WTC11 (cell line): Measurements from ENCODE around the gene TRMT2A. TPM values are rescaled to one million over a fixed set of nuclear protein-coding genes. Genes with fewer than 3 reads are reported as not detected.
A peak's percentile ranks its signal among the peaks of the same experiment; 100 is the strongest.

Experiments used
- ATAC-seq: fragments of 200-7000 bp; cut with Tn5 transposase; 2 replicates; pipeline ENCODE4 v1.10.0; 2021; ENCODE audit warnings: mild to moderate bottlenecking, moderate library complexity
- CTCF ChIA-PET: fragments of 300-600 bp; sonication (Branson Sonifier 250); formaldehyde crosslinking; loops from one replicate; lab custom pipeline; 2021; ENCODE audit warnings: antibody characterized with exemption; lab: Charles Lee
- POLR2A ChIA-PET: fragments of 350-600 bp; sonication (Branson Sonifier 250); formaldehyde crosslinking; loops from one replicate; lab custom pipeline; 2021; ENCODE audit warnings: antibody characterized with exemption; lab: Charles Lee
- DNase-seq: peaks from one replicate; pipeline ENCODE4 v3.0.0; 2021; ENCODE audit warnings: low spot score
- H3K27ac Mint-ChIP-seq: 2 replicates; pipeline ENCODE4 v1.8.0; 2021; ENCODE audit warnings: mixed read lengths
- H3K27me3 Mint-ChIP-seq: 2 replicates; pipeline ENCODE4 v1.8.0; 2021; ENCODE audit warnings: low read depth, mild to moderate bottlenecking, moderate library complexity, mixed read lengths
- H3K36me3 Mint-ChIP-seq: 2 replicates; pipeline ENCODE4 v1.8.0; 2021; ENCODE audit warnings: mixed read lengths
- H3K4me1 Mint-ChIP-seq: 2 replicates; pipeline ENCODE4 v1.8.0; 2022; ENCODE audit warnings: mixed read lengths
- H3K4me3 Mint-ChIP-seq: 2 replicates; pipeline ENCODE4 v1.8.0; 2021; ENCODE audit warnings: mild to moderate bottlenecking, moderate library complexity, mixed read lengths
- H3K9me3 Mint-ChIP-seq: 2 replicates; pipeline ENCODE4 v1.8.0; 2021; ENCODE audit warnings: mixed read lengths
- FOXP1 ChIP-seq: sonication (generic); formaldehyde crosslinking; IDR thresholded peaks from 2 replicates; pipeline ENCODE4 v1.8.0; 2022; ENCODE audit warnings: missing genetic modification reagents, mild to moderate bottlenecking, moderate library complexity, borderline replicate concordance
- GRHL2 ChIP-seq: fragments of 250-450 bp; sonication (Bioruptor Pico); IDR thresholded peaks from 2 replicates; pipeline ENCODE4 v1.8.0; 2022; ENCODE audit warnings: mild to moderate bottlenecking, moderate library complexity; ENCODE audit not compliant: insufficient replicate concordance, severe bottlenecking
- IRF2 ChIP-seq: sonication (generic); formaldehyde crosslinking; IDR thresholded peaks from 2 replicates; pipeline ENCODE4 v1.8.0; 2022; ENCODE audit warnings: low read depth, missing genetic modification reagents, borderline replicate concordance
- MYBL2 ChIP-seq: sonication (generic); formaldehyde crosslinking; IDR thresholded peaks from 2 replicates; pipeline ENCODE4 v1.8.1; 2023; ENCODE audit warnings: mild to moderate bottlenecking, moderate library complexity, missing genetic modification reagents
- SOX15 ChIP-seq: fragments of 250-450 bp; sonication (Bioruptor Pico); IDR thresholded peaks from 2 replicates; pipeline ENCODE4 v1.9.0; 2021; ENCODE audit warnings: mild to moderate bottlenecking
- ZNF121 ChIP-seq: sonication (generic); formaldehyde crosslinking; IDR thresholded peaks from 2 replicates; pipeline ENCODE4 v1.8.0; 2023; ENCODE audit warnings: missing genetic modification reagents
- ZNF138 ChIP-seq: sonication (generic); formaldehyde crosslinking; conservative IDR thresholded peaks from 2 replicates; pipeline ENCODE4 v1.8.1; 2022; ENCODE audit warnings: mild to moderate bottlenecking, moderate library complexity, missing genetic modification reagents
- ZNF317 ChIP-seq: sonication (generic); formaldehyde crosslinking; IDR thresholded peaks from 2 replicates; pipeline ENCODE4 v1.8.1; 2023; ENCODE audit warnings: low read depth, mild to moderate bottlenecking, moderate library complexity, missing genetic modification reagents, borderline replicate concordance
- ZNF671 ChIP-seq: fragments of 250-450 bp; sonication (Bioruptor Pico); IDR thresholded peaks from 2 replicates; pipeline ENCODE4 v1.8.0; 2021; ENCODE audit warnings: mild to moderate bottlenecking
- total RNA-seq: library from RNA; stranded (reverse); gene quantifications from 3 replicates; pipeline ENCODE4 v1.2.3, GENCODE V29; 2021
- TF ChIP-seq, protein P1 (sequence below): sonication (generic); formaldehyde crosslinking; conservative IDR thresholded peaks from 2 replicates; pipeline ENCODE4 v1.8.1; 2022; ENCODE audit warnings: mild to moderate bottlenecking, missing genetic modification reagents
- TF ChIP-seq, protein P2 (sequence below): fragments of 250-450 bp; sonication (Bioruptor Pico); IDR thresholded peaks from 2 replicates; pipeline ENCODE4 v1.9.0; 2021; ENCODE audit warnings: moderate library complexity, mild to moderate bottlenecking, inconsistent platforms, borderline replicate concordance
- TF ChIP-seq, protein P3 (sequence below): fragments of 250-450 bp; sonication (Bioruptor Pico); IDR thresholded peaks from 2 replicates; pipeline ENCODE4 v2.1.2; 2022; ENCODE audit warnings: mild to moderate bottlenecking, moderate library complexity
- TF ChIP-seq, protein P4 (sequence below): fragments of 250-450 bp; sonication (Bioruptor Pico); IDR thresholded peaks from 2 replicates; pipeline ENCODE4 v1.9.0; 2021; ENCODE audit warnings: mild to moderate bottlenecking
- TF ChIP-seq, protein P5 (sequence below): fragments of 250-450 bp; sonication (Bioruptor Pico); IDR thresholded peaks from 2 replicates; pipeline ENCODE4 v1.9.0; 2021; ENCODE audit warnings: mild to moderate bottlenecking, borderline replicate concordance
- TF ChIP-seq, protein P6 (sequence below): sonication (generic); formaldehyde crosslinking; IDR thresholded peaks from 2 replicates; pipeline ENCODE4 v1.8.1; 2022; ENCODE audit warnings: mild to moderate bottlenecking, moderate library complexity, missing genetic modification reagents
- TF ChIP-seq, protein P7 (sequence below): sonication (generic); formaldehyde crosslinking; IDR thresholded peaks from 2 replicates; pipeline ENCODE4 v1.8.1; 2022; ENCODE audit warnings: missing genetic modification reagents, borderline replicate concordance
- TF ChIP-seq, protein P8 (sequence below): sonication (generic); formaldehyde crosslinking; IDR thresholded peaks from 2 replicates; pipeline ENCODE4 v1.8.1; 2022; ENCODE audit warnings: low read depth, mild to moderate bottlenecking, moderate library complexity, missing genetic modification reagents, borderline replicate concordance

TRMT2A gene
- total RNA-seq, 1 experiment from 2014 or later = 68.6 TPM

DNA sequence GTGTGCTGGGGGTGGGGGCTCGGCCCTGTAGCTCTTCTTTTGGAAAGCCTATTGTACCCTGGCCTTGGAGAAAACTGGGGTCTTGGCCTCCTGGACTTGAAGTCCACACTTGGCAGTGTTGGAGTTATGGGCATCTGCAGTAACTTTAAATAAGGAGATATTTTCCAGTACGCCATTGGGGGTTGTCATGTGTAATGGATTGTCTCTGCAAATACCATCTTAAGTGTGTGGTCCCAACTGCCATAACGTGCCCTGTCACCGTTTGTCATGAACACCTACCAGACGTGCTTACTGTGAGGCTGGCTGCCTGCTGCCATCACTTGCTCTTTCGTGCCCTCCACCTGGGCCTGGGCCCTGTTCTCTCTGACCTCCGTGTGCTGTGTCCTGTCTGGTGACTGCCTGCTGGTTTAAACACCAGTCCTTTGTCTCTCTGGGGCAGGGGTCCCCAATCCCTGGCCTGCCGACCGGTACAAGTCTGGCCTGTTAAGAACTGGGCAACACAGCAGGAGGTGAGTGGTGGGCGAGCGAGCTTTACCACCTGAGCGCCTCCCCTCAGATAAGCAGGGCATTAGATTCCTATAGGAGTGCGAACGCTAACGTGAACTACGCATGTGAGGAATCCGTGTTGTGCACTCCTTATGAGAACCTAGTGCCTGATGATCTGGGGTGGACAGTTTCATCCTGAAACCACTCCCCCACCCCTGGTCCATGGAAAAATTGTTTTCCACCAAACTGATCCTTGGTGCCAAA lies 11.0 kb upstream of the TRMT2A start (continued):
- TF ChIP-seq, protein P1, sequence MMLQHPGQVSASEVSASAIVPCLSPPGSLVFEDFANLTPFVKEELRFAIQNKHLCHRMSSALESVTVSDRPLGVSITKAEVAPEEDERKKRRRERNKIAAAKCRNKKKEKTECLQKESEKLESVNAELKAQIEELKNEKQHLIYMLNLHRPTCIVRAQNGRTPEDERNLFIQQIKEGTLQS (CRISPR knock-in tag) = no peak
- TF ChIP-seq, protein P2, sequence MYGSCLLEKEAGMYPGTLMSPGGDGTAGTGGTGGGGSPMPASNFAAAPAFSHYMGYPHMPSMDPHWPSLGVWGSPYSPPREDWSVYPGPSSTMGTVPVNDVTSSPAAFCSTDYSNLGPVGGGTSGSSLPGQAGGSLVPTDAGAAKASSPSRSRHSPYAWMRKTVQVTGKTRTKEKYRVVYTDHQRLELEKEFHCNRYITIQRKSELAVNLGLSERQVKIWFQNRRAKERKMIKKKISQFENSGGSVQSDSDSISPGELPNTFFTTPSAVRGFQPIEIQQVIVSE (CRISPR knock-in tag) = no peak
- TF ChIP-seq, protein P3, sequence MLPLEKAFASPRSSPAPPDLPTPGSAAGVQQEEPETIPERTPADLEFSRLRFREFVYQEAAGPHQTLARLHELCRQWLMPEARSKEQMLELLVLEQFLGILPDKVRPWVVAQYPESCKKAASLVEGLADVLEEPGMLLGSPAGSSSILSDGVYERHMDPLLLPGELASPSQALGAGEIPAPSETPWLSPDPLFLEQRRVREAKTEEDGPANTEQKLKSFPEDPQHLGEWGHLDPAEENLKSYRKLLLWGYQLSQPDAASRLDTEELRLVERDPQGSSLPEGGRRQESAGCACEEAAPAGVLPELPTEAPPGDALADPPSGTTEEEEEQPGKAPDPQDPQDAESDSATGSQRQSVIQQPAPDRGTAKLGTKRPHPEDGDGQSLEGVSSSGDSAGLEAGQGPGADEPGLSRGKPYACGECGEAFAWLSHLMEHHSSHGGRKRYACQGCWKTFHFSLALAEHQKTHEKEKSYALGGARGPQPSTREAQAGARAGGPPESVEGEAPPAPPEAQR = no peak
- TF ChIP-seq SOX15 (CRISPR knock-in tag) = no peak
- TF ChIP-seq ZNF671 (CRISPR knock-in tag) = peak; percentile 47; the same call in 1 of the 2 replicates
- no peak for TF ChIP-seq MYBL2 (CRISPR knock-in tag)
- TF ChIP-seq ZNF121 (CRISPR knock-in tag) = 0 out of 2 replicates have a peak, but pooled peaks have one; percentile 21
- no peak for TF ChIP-seq FOXP1 (CRISPR knock-in tag)
- TF ChIP-seq, protein P4, sequence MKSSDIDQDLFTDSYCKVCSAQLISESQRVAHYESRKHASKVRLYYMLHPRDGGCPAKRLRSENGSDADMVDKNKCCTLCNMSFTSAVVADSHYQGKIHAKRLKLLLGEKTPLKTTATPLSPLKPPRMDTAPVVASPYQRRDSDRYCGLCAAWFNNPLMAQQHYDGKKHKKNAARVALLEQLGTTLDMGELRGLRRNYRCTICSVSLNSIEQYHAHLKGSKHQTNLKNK (CRISPR knock-in tag) = no peak

DNA sequence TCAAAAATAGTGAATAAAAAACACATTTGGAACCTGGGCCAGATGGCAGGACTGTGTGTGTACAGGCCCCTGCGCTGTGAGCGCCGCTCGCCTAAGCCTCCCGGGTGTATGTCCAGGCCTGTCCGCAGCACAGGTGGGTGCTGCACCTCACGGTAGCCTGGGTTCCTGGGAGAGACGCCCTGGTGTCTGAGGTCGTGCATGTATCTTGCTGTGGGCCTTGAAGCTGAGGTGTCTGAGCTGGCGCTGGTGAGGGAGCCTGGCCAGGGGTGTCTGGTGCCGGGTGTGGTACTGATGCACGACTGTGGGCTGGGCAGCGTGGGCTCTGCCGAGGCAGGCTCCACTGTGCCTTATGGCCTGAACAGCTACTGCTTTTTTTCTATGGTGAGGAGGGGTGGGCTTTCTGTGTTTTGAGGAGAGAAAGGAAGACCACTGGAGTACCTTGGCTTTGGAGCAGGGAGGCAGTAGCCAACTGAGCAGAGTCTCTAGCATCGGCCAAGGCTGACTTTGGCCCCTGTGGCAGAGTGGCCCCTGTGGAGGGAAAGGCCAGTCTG lies 10.4 kb upstream of the TRMT2A start:
- no peaks in the 10 kb centered on the region for H3K9me3 Mint-ChIP-seq
- H3K36me3 Mint-ChIP-seq = peaks cover 36% of the 10 kb centered on the region
- no peak for ATAC-seq
- no peaks in the 10 kb centered on the region for H3K4me1 Mint-ChIP-seq
- no peak for TF ChIP-seq ZNF317 (CRISPR knock-in tag)
- TF ChIP-seq, protein P5, sequence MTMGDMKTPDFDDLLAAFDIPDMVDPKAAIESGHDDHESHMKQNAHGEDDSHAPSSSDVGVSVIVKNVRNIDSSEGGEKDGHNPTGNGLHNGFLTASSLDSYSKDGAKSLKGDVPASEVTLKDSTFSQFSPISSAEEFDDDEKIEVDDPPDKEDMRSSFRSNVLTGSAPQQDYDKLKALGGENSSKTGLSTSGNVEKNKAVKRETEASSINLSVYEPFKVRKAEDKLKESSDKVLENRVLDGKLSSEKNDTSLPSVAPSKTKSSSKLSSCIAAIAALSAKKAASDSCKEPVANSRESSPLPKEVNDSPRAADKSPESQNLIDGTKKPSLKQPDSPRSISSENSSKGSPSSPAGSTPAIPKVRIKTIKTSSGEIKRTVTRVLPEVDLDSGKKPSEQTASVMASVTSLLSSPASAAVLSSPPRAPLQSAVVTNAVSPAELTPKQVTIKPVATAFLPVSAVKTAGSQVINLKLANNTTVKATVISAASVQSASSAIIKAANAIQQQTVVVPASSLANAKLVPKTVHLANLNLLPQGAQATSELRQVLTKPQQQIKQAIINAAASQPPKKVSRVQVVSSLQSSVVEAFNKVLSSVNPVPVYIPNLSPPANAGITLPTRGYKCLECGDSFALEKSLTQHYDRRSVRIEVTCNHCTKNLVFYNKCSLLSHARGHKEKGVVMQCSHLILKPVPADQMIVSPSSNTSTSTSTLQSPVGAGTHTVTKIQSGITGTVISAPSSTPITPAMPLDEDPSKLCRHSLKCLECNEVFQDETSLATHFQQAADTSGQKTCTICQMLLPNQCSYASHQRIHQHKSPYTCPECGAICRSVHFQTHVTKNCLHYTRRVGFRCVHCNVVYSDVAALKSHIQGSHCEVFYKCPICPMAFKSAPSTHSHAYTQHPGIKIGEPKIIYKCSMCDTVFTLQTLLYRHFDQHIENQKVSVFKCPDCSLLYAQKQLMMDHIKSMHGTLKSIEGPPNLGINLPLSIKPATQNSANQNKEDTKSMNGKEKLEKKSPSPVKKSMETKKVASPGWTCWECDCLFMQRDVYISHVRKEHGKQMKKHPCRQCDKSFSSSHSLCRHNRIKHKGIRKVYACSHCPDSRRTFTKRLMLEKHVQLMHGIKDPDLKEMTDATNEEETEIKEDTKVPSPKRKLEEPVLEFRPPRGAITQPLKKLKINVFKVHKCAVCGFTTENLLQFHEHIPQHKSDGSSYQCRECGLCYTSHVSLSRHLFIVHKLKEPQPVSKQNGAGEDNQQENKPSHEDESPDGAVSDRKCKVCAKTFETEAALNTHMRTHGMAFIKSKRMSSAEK (CRISPR knock-in tag) = peak; percentile 17; the same call in 1 of the 2 replicates
- no peak for TF ChIP-seq ZNF138
- TF ChIP-seq, all 79 proteins: peak for 1
- no peak for DNase-seq
- ChIA-PET CTCF (no interaction called here), POLR2A (interaction anchor here (0.6 to 1.1 kb wide), 2 partner anchors 48 to 172 kb away, joined by 3 to 6 read pairs; no protein-coding TSS in a partner anchor)
- H3K27ac Mint-ChIP-seq = peak overlapping the region; percentile 86
- H3K4me3 Mint-ChIP-seq = no peak overlapping the region
- no peaks in the 10 kb centered on the region for H3K27me3 Mint-ChIP-seq

DNA sequence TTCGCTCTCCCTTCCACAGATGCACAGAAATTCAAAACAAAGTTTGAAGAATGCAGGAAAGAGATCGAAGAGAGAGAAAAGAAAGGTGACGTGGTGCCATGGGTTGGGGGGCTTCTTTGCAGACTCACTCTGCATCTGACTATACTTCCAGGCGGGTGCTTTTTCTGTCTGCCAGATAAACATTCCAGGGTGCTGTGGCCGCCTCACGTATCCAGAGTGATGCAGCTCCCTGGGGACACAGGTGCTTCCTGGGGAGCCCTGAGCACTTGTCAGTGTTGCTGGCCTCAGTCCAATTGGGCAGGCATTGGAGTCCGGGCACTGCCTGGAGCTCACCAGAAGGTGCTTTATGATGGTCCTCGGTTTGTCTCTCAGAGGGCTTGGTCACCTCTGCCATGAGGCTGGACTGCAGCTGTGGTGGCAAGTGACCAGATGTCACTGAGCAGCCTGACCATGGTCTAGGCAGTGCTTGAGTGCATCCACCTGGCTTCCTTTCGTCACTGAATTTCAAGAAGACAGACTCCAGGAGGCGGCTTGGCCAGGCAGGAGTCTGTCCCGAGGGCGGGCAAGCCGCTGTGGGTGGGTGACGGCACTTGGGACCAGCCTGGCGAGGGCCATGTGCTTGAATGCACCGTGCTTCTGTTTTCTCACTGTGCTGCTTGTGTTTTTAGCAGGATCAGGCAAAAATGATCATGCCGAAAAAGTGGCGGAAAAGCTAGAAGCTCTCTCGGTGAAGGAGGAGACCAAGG lies 9.4 kb upstream of the TRMT2A start:
- peak overlapping the region; percentile 49 for H3K27ac Mint-ChIP-seq
- no peaks in the 10 kb centered on the region for H3K4me1 Mint-ChIP-seq
- no peaks in the 10 kb centered on the region for H3K27me3 Mint-ChIP-seq
- CTCF ChIA-PET = no interaction called here
- H3K36me3 Mint-ChIP-seq = peaks cover 45% of the 10 kb centered on the region
- no peak overlapping the region for H3K4me3 Mint-ChIP-seq
- DNase-seq = no peak
- POLR2A ChIA-PET = interaction anchor here (0.6 to 1.4 kb wide), 2 partner anchors 10 to 47 kb away, joined by 5 to 6 read pairs; partner anchors contain the start of gene TRMT2A
- H3K9me3 Mint-ChIP-seq = no peaks in the 10 kb centered on the region
- ATAC-seq = no peak
- no peak for TF ChIP-seq GRHL2
- TF ChIP-seq, protein P1 (CRISPR knock-in tag) = no peak
- no peak for TF ChIP-seq IRF2 (CRISPR knock-in tag)
- TF ChIP-seq, protein P6, sequence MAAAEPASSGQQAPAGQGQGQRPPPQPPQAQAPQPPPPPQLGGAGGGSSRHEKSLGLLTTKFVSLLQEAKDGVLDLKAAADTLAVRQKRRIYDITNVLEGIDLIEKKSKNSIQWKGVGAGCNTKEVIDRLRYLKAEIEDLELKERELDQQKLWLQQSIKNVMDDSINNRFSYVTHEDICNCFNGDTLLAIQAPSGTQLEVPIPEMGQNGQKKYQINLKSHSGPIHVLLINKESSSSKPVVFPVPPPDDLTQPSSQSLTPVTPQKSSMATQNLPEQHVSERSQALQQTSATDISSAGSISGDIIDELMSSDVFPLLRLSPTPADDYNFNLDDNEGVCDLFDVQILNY (CRISPR knock-in tag) = no peak
- TF ChIP-seq, protein P7, sequence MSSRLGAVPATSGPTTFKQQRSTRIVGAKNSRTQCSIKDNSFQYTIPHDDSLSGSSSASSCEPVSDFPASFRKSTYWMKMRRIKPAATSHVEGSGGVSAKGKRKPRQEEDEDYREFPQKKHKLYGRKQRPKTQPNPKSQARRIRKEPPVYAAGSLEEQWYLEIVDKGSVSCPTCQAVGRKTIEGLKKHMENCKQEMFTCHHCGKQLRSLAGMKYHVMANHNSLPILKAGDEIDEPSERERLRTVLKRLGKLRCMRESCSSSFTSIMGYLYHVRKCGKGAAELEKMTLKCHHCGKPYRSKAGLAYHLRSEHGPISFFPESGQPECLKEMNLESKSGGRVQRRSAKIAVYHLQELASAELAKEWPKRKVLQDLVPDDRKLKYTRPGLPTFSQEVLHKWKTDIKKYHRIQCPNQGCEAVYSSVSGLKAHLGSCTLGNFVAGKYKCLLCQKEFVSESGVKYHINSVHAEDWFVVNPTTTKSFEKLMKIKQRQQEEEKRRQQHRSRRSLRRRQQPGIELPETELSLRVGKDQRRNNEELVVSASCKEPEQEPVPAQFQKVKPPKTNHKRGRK = no peak
- TF ChIP-seq, protein P8, sequence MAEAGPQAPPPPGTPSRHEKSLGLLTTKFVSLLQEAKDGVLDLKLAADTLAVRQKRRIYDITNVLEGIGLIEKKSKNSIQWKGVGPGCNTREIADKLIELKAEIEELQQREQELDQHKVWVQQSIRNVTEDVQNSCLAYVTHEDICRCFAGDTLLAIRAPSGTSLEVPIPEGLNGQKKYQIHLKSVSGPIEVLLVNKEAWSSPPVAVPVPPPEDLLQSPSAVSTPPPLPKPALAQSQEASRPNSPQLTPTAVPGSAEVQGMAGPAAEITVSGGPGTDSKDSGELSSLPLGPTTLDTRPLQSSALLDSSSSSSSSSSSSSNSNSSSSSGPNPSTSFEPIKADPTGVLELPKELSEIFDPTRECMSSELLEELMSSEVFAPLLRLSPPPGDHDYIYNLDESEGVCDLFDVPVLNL (CRISPR knock-in tag) = no peak
